ENCODE results near the gene PRMT1. TPM values are rescaled to one million over a fixed set of nuclear protein-coding genes. Genes with fewer than 3 reads are reported as not detected.

The PRMT1 gene
- total RNA-seq, 1 experiment from 2014 or later = 209 TPM

GRCh38 chr19:49651029-49651819 is 25.8 kb upstream of the PRMT1 start:
- no peak for DNase-seq (ENCODE audit: low read depth)

- no peak for DNase-seq (ENCODE audit: low read depth)
Measured at GRCh38 chr19:49651820-49652550, 25.1 kb upstream of the PRMT1 start.

GRCh38 chr19:49652551-49653465 is 24.3 kb upstream of the PRMT1 start:
- no peak for DNase-seq (ENCODE audit: low read depth)

- no peak for DNase-seq (ENCODE audit: low read depth)
Measured at GRCh38 chr19:49653466-49653806, 23.6 kb upstream of the PRMT1 start.

GRCh38 chr19:49654581-49654980 is 22.5 kb upstream of the PRMT1 start:
- no peak for DNase-seq (ENCODE audit: low read depth)

GRCh38 chr19:49655570-49656455 is 21.3 kb upstream of the PRMT1 start:
- no peak for DNase-seq (ENCODE audit: low read depth)

GRCh38 chr19:49656456-49657109 is 20.5 kb upstream of the PRMT1 start:
- DNase-seq (ENCODE audit: low read depth) = no peak

GRCh38 chr19:49657493-49658138 is 19.5 kb upstream of the PRMT1 start:
- no peak for DNase-seq (ENCODE audit: low read depth)

GRCh38 chr19:49658139-49658517 is 18.9 kb upstream of the PRMT1 start:
- DNase-seq (ENCODE audit: low read depth) = no peak

- no peak for DNase-seq (ENCODE audit: low read depth)
Measured at GRCh38 chr19:49658566-49659442, 18.3 kb upstream of the PRMT1 start.

- no peak for DNase-seq (ENCODE audit: low read depth)
Measured at GRCh38 chr19:49660338-49660961, 16.6 kb upstream of the PRMT1 start.

- DNase-seq (ENCODE audit: low read depth) = no peak
Measured at GRCh38 chr19:49662011-49662410, 15.1 kb upstream of the PRMT1 start.

- no peak for DNase-seq (ENCODE audit: low read depth)
Measured at GRCh38 chr19:49663224-49663623, 13.8 kb upstream of the PRMT1 start.

GRCh38 chr19:49664171-49665035 is 12.7 kb upstream of the PRMT1 start:
- peak; percentile 96 for DNase-seq (ENCODE audit: low read depth)

GRCh38 chr19:49665036-49665350 is 12.1 kb upstream of the PRMT1 start:
- DNase-seq (ENCODE audit: low read depth) = no peak

GRCh38 chr19:49665351-49666119 is 11.5 kb upstream of the PRMT1 start, which contains the start of the genes BCL2L12 and IRF3:
Gene BCL2L12, plus strand, starts transcription at chr19:49665933. Its CDS starts 760 bp downstream, at chr19:49666693.
Gene IRF3, minus strand, starts transcription at chr19:49665857. Its CDS starts 1,019 bp downstream, at chr19:49664838.
- DNase-seq (ENCODE audit: low read depth) = peak; percentile 97

- no peak for DNase-seq (ENCODE audit: low read depth)
Measured at GRCh38 chr19:49666120-49666444, 11.0 kb upstream of the PRMT1 start.
